Right renal cortex interstitium (tissue), 3 donors: ENCODE data around the gene GLO1. TPM values are rescaled to one million over a fixed set of nuclear protein-coding genes. Genes with fewer than 3 reads are reported as not detected.

ENCODE experiments used
- DNase-seq, 3 donors: peaks; one replicate each; pipeline ENCODE4 v3.0.0-alpha.2; 2013; ENCODE audit warnings: low read depth in 3 of 3, low spot score in 2 of 3
- polyA plus RNA-seq, 3 donors: library from polyadenylated mRNA; unstranded; fragments of 120-200 nt; gene quantifications; one replicate each; pipeline ENCODE4 v1.2.1, GENCODE V29; 2013; ENCODE audit not compliant: insufficient read length in 3 of 3

Gene GLO1
- polyA plus RNA-seq, 3 donors, result 154 to 173 (median 168) TPM

GRCh38 chr6:38631186-38631783 is 71.7 kb downstream of the GLO1 start:
- DNase-seq, result no peak

Other genes starting within 250 kb of the GLO1 start
- gene BTBD9, start 63.2 kb downstream of the GLO1 start, polyA plus RNA-seq, result 10 to 100 TPM; 13.1 to 16.8 (median 14.7) TPM
- under 1 TPM; 0.28 to 0.47 (median 0.39) TPM for gene DNAH8, start 12.2 kb upstream of the GLO1 start, polyA plus RNA-seq